A549 (cell line): ENCODE data around the gene TUSC2. TPM values are rescaled to one million over a fixed set of nuclear protein-coding genes. Genes with fewer than 3 reads are reported as not detected.

Source experiments
- ATAC-seq, 2 experiments: fragments of 200-7000 bp in 1 of 2; fragments of >200 bp in 1 of 2; cut with Nextera tagmentation in 1 of 2; cut with Tn5 transposase in 1 of 2; 3 replicates each; pipeline versions ENCODE4 v1.8.0 to v1.9.1; 2018 to 2020; ENCODE audit warnings: mild to moderate bottlenecking in 1 of 2, moderate library complexity in 1 of 2
- CTCF ChIA-PET: fragments of 300-600 bp; sonication (Branson Sonifier 250); formaldehyde crosslinking; extraction: SDS; loops from one replicate; lab custom pipeline; 2021; ENCODE audit warnings: antibody characterized with exemption, inconsistent platforms; lab: Yijun Ruan, JAX
- POLR2A ChIA-PET: fragments of 350-600 bp; formaldehyde crosslinking; extraction: SDS; loops from one replicate; lab custom pipeline; 2021; ENCODE audit warnings: antibody characterized with exemption, inconsistent platforms; lab: Yijun Ruan, JAX
- DNase-seq, 2 experiments: peaks; one replicate each; pipeline versions ENCODE4 v3.0.0 to v3.0.0-alpha.2; 2011 to 2016; ENCODE audit warnings: low read depth in 1 of 2, low spot score in 1 of 2
- FAIRE-seq: peaks from 2 replicates; lab custom pipeline; 2011; peaks lifted over from hg19 to GRCh38; lab: Jason Lieb, UNC
- H3K27ac ChIP-seq, 2 experiments: fragments of >200 bp; sonication (Bioruptor Twin); formaldehyde crosslinking; 3 replicates each; pipeline ENCODE4 v1.5.1; 2016 to 2017
- H3K4me1 ChIP-seq: fragments of >200 bp; sonication (Bioruptor Twin); formaldehyde crosslinking; 3 replicates; pipeline ENCODE4 v1.6.1; 2016
- H3K4me2 ChIP-seq: fragments of >200 bp; sonication (Bioruptor Twin); formaldehyde crosslinking; 3 replicates; pipeline ENCODE4 v1.6.1; 2016
- H3K4me3 ChIP-seq: fragments of >200 bp; sonication (Bioruptor Twin); formaldehyde crosslinking; 3 replicates; pipeline ENCODE4 v1.5.1; 2016
- H3K9me3 ChIP-seq: fragments of >200 bp; sonication (Bioruptor Twin); formaldehyde crosslinking; 3 replicates; pipeline ENCODE4 v1.6.1; 2016
- BHLHE40 ChIP-seq: IDR thresholded peaks from 2 replicates; pipeline ENCODE4 v1.6.1; 2012; ENCODE audit warnings: low read depth, low read length, inconsistent platforms
- CTCF ChIP-seq: fragments of >200 bp; sonication (Bioruptor Twin); formaldehyde crosslinking; IDR thresholded peaks from 3 replicates; pipeline ENCODE4 v1.5.1; 2016
- ELK1 ChIP-seq: fragments of 150-350 bp; IDR thresholded peaks from 2 replicates; pipeline ENCODE4 v1.6.1; 2014; ENCODE audit warnings: low read depth, mild to moderate bottlenecking, low read length
- FOSB ChIP-seq: fragments of 250-450 bp; sonication (Bioruptor Pico); IDR thresholded peaks from 2 replicates; pipeline ENCODE4 v1.5.0; 2020; ENCODE audit warnings: mild to moderate bottlenecking, moderate library complexity
- FOSL2 ChIP-seq, 2 experiments: fragments of 450-650 bp in 1 of 2; fragments of >200 bp in 1 of 2; sonication (Bioruptor Twin) in 1 of 2; formaldehyde crosslinking; IDR thresholded peaks; 2 replicates each; pipeline versions ENCODE4 v1.5.0 to v1.6.1; 2016 to 2020; ENCODE audit warnings: mild to moderate bottlenecking in 1 of 2, moderate library complexity in 1 of 2
- HOXA7 ChIP-seq: fragments of 250-450 bp; sonication (Bioruptor Pico); IDR thresholded peaks from 2 replicates; pipeline ENCODE4 v1.5.0; 2020; ENCODE audit warnings: mild to moderate bottlenecking, moderate library complexity
- JUN ChIP-seq, 2 experiments: fragments of >200 bp; sonication (Bioruptor Twin); formaldehyde crosslinking; IDR thresholded peaks; 2 replicates in 1 of 2; 3 replicates in 1 of 2; pipeline ENCODE4 v1.6.1; 2016 to 2017
- PBX3 ChIP-seq: IDR thresholded peaks from 2 replicates; pipeline ENCODE4 v1.6.1; 2012
- PHF8 ChIP-seq: fragments of 200-600 bp; sonication (generic); IDR thresholded peaks from 2 replicates; pipeline ENCODE4 v1.6.1; 2016; ENCODE audit warnings: low read depth, mild to moderate bottlenecking, antibody characterized with exemption, moderate library complexity, borderline replicate concordance
- RAD21 ChIP-seq, 2 experiments: fragments of >200 bp in 1 of 2; sonication (Bioruptor Twin) in 1 of 2; formaldehyde crosslinking in 1 of 2; IDR thresholded peaks in 1 of 2; conservative IDR thresholded peaks in 1 of 2; 2 replicates in 1 of 2; 3 replicates in 1 of 2; pipeline ENCODE4 v1.6.1; 2012 to 2018; ENCODE audit warnings: inconsistent platforms in 1 of 2
- SMC3 ChIP-seq: fragments of >200 bp; sonication (Bioruptor Twin); formaldehyde crosslinking; IDR thresholded peaks from 3 replicates; pipeline ENCODE4 v1.6.1; 2018; ENCODE audit warnings: inconsistent platforms
- ZNF302 ChIP-seq: fragments of 250-450 bp; sonication (Bioruptor Pico); IDR thresholded peaks from 2 replicates; pipeline ENCODE4 v1.9.0; 2021; ENCODE audit warnings: inconsistent platforms, mild to moderate bottlenecking, moderate library complexity
- WGBS: methylation state at CpG from one replicate; pipeline ENCODE4 v1.1.6; 2017; ENCODE audit errors: missing lambda C conversion rate; 5-methylcytosine and 5-hydroxymethylcytosine counted together
- polyA plus RNA-seq, 4 experiments: library from polyadenylated mRNA; depleted of rRNA in 3 of 4; stranded (reverse); fragments of >200 nt; fragmentation: RNase III in 1 of 4; extraction: RNeasy Plus Mini Kit Qiagen cat#74134 plus additional on column Dnase treatment in 1 of 4; gene quantifications; 2 replicates in 3 of 4; 3 replicates in 1 of 4; pipeline ENCODE4 v1.2.3, GENCODE V29; 2011 to 2017

TUSC2 gene
- polyA plus RNA-seq, 2 of the 4 experiments (the other 2 are of a cell fraction), result 18.2 to 23.5 TPM

GRCh38 chr3:50350213-50350526 is 22.1 kb upstream of the TUSC2 start:
- ChIA-PET CTCF (interaction anchor here (1.2 to 5.3 kb wide), 6 partner anchors 39 to 264 kb away, joined by 3 to 32 read pairs (median 4); no protein-coding TSS in a partner anchor), POLR2A (interaction anchor here (0.7 to 1.6 kb wide), 4 partner anchors 9 to 219 kb away, joined by 3 to 13 read pairs (median 8); partner anchors contain the start of genes HEMK1, TMEM115 and TUSC2)
- Histone ChIP-seq H3K4me1 (peaks cover 28% of the 10 kb centered on the region; the same call in 2 of the 3 replicates), H3K4me2 (peak overlapping the region; percentile 99), H3K9me3 (no peaks in the 10 kb centered on the region), H3K4me3 (peak overlapping the region; percentile 76), H3K27ac (peak overlapping the region; percentile 97 to 100)
- no peak for FAIRE-seq
- DNase-seq, result no peak
- ATAC-seq, result no peak
- WGBS, result 20% methylated on average over 5 of the region's 7 CpGs
- TF ChIP-seq CTCF, result no peak

- TF ChIP-seq CTCF, result peak; percentile 58
- TF ChIP-seq SMC3, result peak; percentile 26; the same call in 1 of the 3 replicates
- no peak for TF ChIP-seq ELK1
- TF ChIP-seq FOSL2 (IDR thresholded peaks at IDR 0.05), result no peak
- peak; percentile 59 for TF ChIP-seq FOSL2 (CRISPR knock-in tag; IDR thresholded peaks at IDR 0.05)
- no peak for TF ChIP-seq HOXA7 (CRISPR knock-in tag)
- peak; percentile 54 to 61 for TF ChIP-seq RAD21 (conservative IDR thresholded peaks at IDR 0.05 in 1 of 2, IDR thresholded peaks at IDR 0.05 in 1 of 2)
- TF ChIP-seq, all 56 proteins: peak for 4
- no peak overlapping the region for H3K4me3 ChIP-seq
- peak in 1 of 2 experiments; percentile 12; a peak in 2 of 6 replicates for ATAC-seq
- H3K9me3 ChIP-seq, result no peaks in the 10 kb centered on the region
- no peak overlapping the region for H3K4me2 ChIP-seq
- no peak overlapping the region for H3K27ac ChIP-seq
- peaks cover 20% of the 10 kb centered on the region; the same call in 2 of the 3 replicates for H3K4me1 ChIP-seq
- CTCF ChIA-PET, result interaction anchor here (0.6 to 5.3 kb wide), 23 partner anchors 9 to 1118 kb away, joined by 3 to 60 read pairs (median 4); partner anchors contain the start of gene CISH
- DNase-seq, result peak; percentile 55 to 62
- no peak for FAIRE-seq
- WGBS, result 16% methylated on average over 10 of the region's 14 CpGs
- POLR2A ChIA-PET, result interaction anchor here (0.6 to 3.2 kb wide), 5 partner anchors 10 to 869 kb away, joined by 3 to 12 read pairs (median 5); no protein-coding TSS in a partner anchor
Measured at GRCh38 chr3:50347187-50347813, 19.3 kb upstream of the TUSC2 start.

- TF ChIP-seq BHLHE40, result no peak
- no peak for TF ChIP-seq CTCF
- TF ChIP-seq FOSL2 (IDR thresholded peaks at IDR 0.05), result no peak
- no peak for TF ChIP-seq FOSL2 (CRISPR knock-in tag; IDR thresholded peaks at IDR 0.05)
- TF ChIP-seq PHF8, result no peak
- TF ChIP-seq PBX3, result no peak
- no peak for TF ChIP-seq FOSB (CRISPR knock-in tag)
- TF ChIP-seq HOXA7 (CRISPR knock-in tag), result no peak
- no peak for TF ChIP-seq ZNF302 (CRISPR knock-in tag)
- TF ChIP-seq JUN (IDR thresholded peaks at IDR 0.05), result no peak
- FAIRE-seq (no peak), ATAC-seq (peak; percentile 32 to 77; a peak in 3 of 6 replicates), DNase-seq (peak; percentile 58 to 76)
- no peaks in the 10 kb centered on the region for H3K9me3 ChIP-seq
- peak within 1 kb of the TSS; percentile 1 to 77; a peak in 4 of 6 replicates for H3K27ac ChIP-seq
- H3K4me3 ChIP-seq, result peak within 1 kb of the TSS; percentile 45
- WGBS, result 63% methylated on average over 14 of the region's 45 CpGs
- ChIA-PET CTCF (interaction anchor here (0.6 to 3.9 kb wide), 5 partner anchors 196 to 1108 kb away, joined by 3 to 60 read pairs (median 3); no protein-coding TSS in a partner anchor), POLR2A (no interaction called here)
- peak within 1 kb of the TSS; percentile 96 for H3K4me2 ChIP-seq
- H3K4me1 ChIP-seq, result peaks cover 12% of the 10 kb centered on the region; the same call in 1 of the 3 replicates
Measured at GRCh38 chr3:50345586-50346234, 17.7 kb upstream of the TUSC2 start, which contains the start of gene ZMYND10. Gene ZMYND10 (minus strand): TSS chr3:50345732. CDS start chr3:50345579, 153 bp downstream.
